ENCODE results near the gene FCF1. TPM values are rescaled to one million over a fixed set of nuclear protein-coding genes. Genes with fewer than 3 reads are reported as not detected.
A peak's percentile ranks its signal among the peaks of the same experiment; 100 is the strongest.

Gene FCF1
- total and polyA plus RNA-seq, 2 of the 4 experiments (the other 2 are of a cell fraction), result 37.1 to 45.5 TPM

- BruUV-seq (replicated peaks), result TSS peak; percentile 94
- peak within 1 kb of the TSS; percentile 66 for H3K14ac ChIP-seq (replicated peaks; ENCODE audit: low read depth, low read length)
- dilution Hi-C loops (cut with HindIII; ENCODE audit: low sequenced_read_pairs, unreplicated experiment) (no loop called here), in situ Hi-C loops (cut with MboI; ENCODE audit: low sequenced_read_pairs) (no loop called here), intact Hi-C loops (cut with micrococcal nuclease) (no loop called here)
- no peak within 1 kb of the TSS for H3K18ac ChIP-seq (ENCODE audit: low read depth, low read length)
- CTCF ChIA-PET, result interaction anchor here (0.5 to 1.8 kb wide), 11 partner anchors 9 to 272 kb away, joined by 3 to 9 read pairs (median 3); no protein-coding TSS in a partner anchor
- WGBS, 2 experiments (ENCODE audit: extremely low coverage in 2 of 2, insufficient read length in 1 of 2), result 0% methylated on average over 35 of the region's 76 CpGs; no CpG with 5 or more reads in 1 of the 2 experiments
- H2AFZ ChIP-seq (replicated peaks; ENCODE audit: low read length, poor library complexity), result peak within 1 kb of the TSS; percentile 97
- DNase-seq, result peak; percentile 98
- peak within 1 kb of the TSS; percentile 75 for H3K4me3 ChIP-seq (ENCODE audit: insufficient read depth, low read depth, low read length)
- 0 out of 2 replicates have a peak, but pooled peaks have one; percentile 10 for TF ChIP-seq SMC3 (IDR thresholded peaks at IDR 0.05; ENCODE audit: low read depth, low read length)
- peak; percentile 75; the same call in 1 of the 2 replicates for TF ChIP-seq CHD1 (IDR thresholded peaks at IDR 0.05; ENCODE audit: low read depth, low read length)
- TF ChIP-seq ELK1 (IDR thresholded peaks at IDR 0.05; ENCODE audit: borderline replicate concordance, low read depth, low read length), result no peak
- no peak for TF ChIP-seq CEBPB (IDR thresholded peaks at IDR 0.05; ENCODE audit: low read depth, low read length)
- TF ChIP-seq RAD21 (IDR thresholded peaks at IDR 0.05; ENCODE audit: low read length), result 0 out of 2 replicates have a peak, but pooled peaks have one; percentile 6
- TF ChIP-seq MAZ (IDR thresholded peaks at IDR 0.05; ENCODE audit: borderline replicate concordance, low read depth, low read length), result no peak
- TF ChIP-seq, protein P1, sequence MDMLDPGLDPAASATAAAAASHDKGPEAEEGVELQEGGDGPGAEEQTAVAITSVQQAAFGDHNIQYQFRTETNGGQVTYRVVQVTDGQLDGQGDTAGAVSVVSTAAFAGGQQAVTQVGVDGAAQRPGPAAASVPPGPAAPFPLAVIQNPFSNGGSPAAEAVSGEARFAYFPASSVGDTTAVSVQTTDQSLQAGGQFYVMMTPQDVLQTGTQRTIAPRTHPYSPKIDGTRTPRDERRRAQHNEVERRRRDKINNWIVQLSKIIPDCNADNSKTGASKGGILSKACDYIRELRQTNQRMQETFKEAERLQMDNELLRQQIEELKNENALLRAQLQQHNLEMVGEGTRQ (IDR thresholded peaks at IDR 0.05; ENCODE audit: low read depth, low read length), result no peak
- TF ChIP-seq POLR2A (IDR thresholded peaks at IDR 0.05; ENCODE audit: low read depth, low read length), result peak; percentile 91
- TF ChIP-seq MXI1 (IDR thresholded peaks at IDR 0.05; ENCODE audit: borderline replicate concordance, low read depth, low read length), result 0 out of 2 replicates have a peak, but pooled peaks have one; percentile 24
- peak; percentile 75 for TF ChIP-seq CTCF (conservative IDR thresholded peaks at IDR 0.05; ENCODE audit: low read depth, low read length)
- H3K4me1 ChIP-seq (ENCODE audit: control insufficient read depth, insufficient read depth, low read length), result peaks cover 4% of the 10 kb centered on the region; the same call in 1 of the 2 replicates
- H3K4ac ChIP-seq (ENCODE audit: low read depth, low read length), result peak within 1 kb of the TSS; percentile 76
- H3K27ac ChIP-seq (ENCODE audit: insufficient read depth, low read length), result peak within 1 kb of the TSS; percentile 78
- H2BK5ac ChIP-seq (ENCODE audit: low read depth, low read length, poor library complexity, severe bottlenecking), result peak within 1 kb of the TSS; percentile 82
- peak within 1 kb of the TSS; percentile 78 to 87 for H4K8ac ChIP-seq (ENCODE audit: low read depth in 2 of 2, low read length in 2 of 2)
- peak within 1 kb of the TSS; percentile 48; the same call in 1 of the 2 replicates for H4K91ac ChIP-seq (ENCODE audit: insufficient read depth, low read depth, low read length)
- no peaks in the 10 kb centered on the region for H3K27me3 ChIP-seq (ENCODE audit: control insufficient read depth, insufficient read depth, low read length)
- peaks cover 1% of the 10 kb centered on the region; the same call in 1 of the 2 replicates for H3K36me3 ChIP-seq (ENCODE audit: control insufficient read depth, insufficient read depth, low read length)
- no peak within 1 kb of the TSS for H2BK15ac ChIP-seq (ENCODE audit: low read depth, low read length)
- peak within 1 kb of the TSS; percentile 50 for H2AK9ac ChIP-seq (replicated peaks; ENCODE audit: low read depth, low read length, poor library complexity)
- peak within 1 kb of the TSS; percentile 66 for H2AK5ac ChIP-seq (ENCODE audit: low read depth, low read length)
- H3K9me1 ChIP-seq (ENCODE audit: insufficient read depth, low read length), result no peaks in the 10 kb centered on the region; the same call in 1 of the 2 replicates
- H2BK20ac ChIP-seq (ENCODE audit: low read depth, low read length), result no peak within 1 kb of the TSS
- POLR2A ChIA-PET (ENCODE audit: unreplicated experiment), result no interaction called here
- H2BK120ac ChIP-seq (ENCODE audit: low read depth, low read length), result no peak within 1 kb of the TSS
- H3K4me2 ChIP-seq (ENCODE audit: low read depth, low read length), result peak within 1 kb of the TSS; percentile 99
- peaks cover 0 to 34% of the 10 kb centered on the region in 2 experiments for H3K79me1 ChIP-seq (ENCODE audit: low read depth in 1 of 2, low read length in 2 of 2)
- H3K9ac ChIP-seq (ENCODE audit: low read depth, low read length), result peak within 1 kb of the TSS; percentile 74
- peak within 1 kb of the TSS; percentile 13 for H3K56ac ChIP-seq (ENCODE audit: extremely low read depth, insufficient read depth, low read length)
- peaks cover 29% of the 10 kb centered on the region for H4K20me1 ChIP-seq (ENCODE audit: insufficient read depth, low read length)
- peak within 1 kb of the TSS; percentile 85; the same call in 1 of the 2 replicates for H4K5ac ChIP-seq (ENCODE audit: low read depth, low read length)
- peak within 1 kb of the TSS; percentile 39 for H3K23ac ChIP-seq (ENCODE audit: low read depth, low read length)
- ATAC-seq (ENCODE audit: low read depth), result peak; percentile 98
- no peaks in the 10 kb centered on the region for H3K9me3 ChIP-seq (ENCODE audit: control insufficient read depth, insufficient read depth, low read length)
Observed at GRCh38 chr14:74762917-74763802, 50.2 kb downstream of the FCF1 start, which contains the start of gene YLPM1. TSS of gene YLPM1 (plus strand) at chr14:74763316. CDS start at chr14:74763490, 174 bp downstream.
